Gastrocnemius medialis (tissue), 4 donors: ENCODE data around the gene CTBS. TPM values are rescaled to one million over a fixed set of nuclear protein-coding genes. Genes with fewer than 3 reads are reported as not detected.
"Not testable (repeated sequence)": the region's sequence is repeated elsewhere in the genome, so short reads cannot be mapped to it uniquely, and the experiment has no call there.

Experiments
- ATAC-seq, 2 donors: fragments of 150-250 bp; one replicate each; pipeline ENCODE4 v1.9.1; 2016
- DNase-seq, 2 donors: peaks; one replicate each; pipeline ENCODE4 v3.0.0-alpha.2; 2019
- H3K27ac ChIP-seq, 4 donors: fragments of 200-600 bp; sonication (generic); 1 replicate in 1 of 4; 2 replicates in 3 of 4; pipeline ENCODE4 v1.5.1; 2016 to 2018; ENCODE audit warnings: mild to moderate bottlenecking in 2 of 4, moderate library complexity in 1 of 4
- H3K27me3 ChIP-seq, 3 donors: fragments of 200-600 bp; sonication (generic) in 2 of 3; 1 replicate in 1 of 3; 2 replicates in 2 of 3; pipeline versions ENCODE4 v1.5.1 to v1.6.0; 2016 to 2019; ENCODE audit warnings: mild to moderate bottlenecking in 1 of 3, moderate library complexity in 1 of 3
- H3K36me3 ChIP-seq, 2 donors: fragments of 200-600 bp; sonication (generic) in 1 of 2; one replicate each; pipeline ENCODE4 v1.5.1; 2017 to 2018
- H3K4me1 ChIP-seq, 2 donors: fragments of 200-600 bp; sonication (generic) in 1 of 2; one replicate each; pipeline ENCODE4 v1.5.1; 2016 to 2017; ENCODE audit warnings: mild to moderate bottlenecking in 2 of 2
- H3K4me3 ChIP-seq, 4 donors: fragments of 200-600 bp; sonication (generic) in 3 of 4; 1 replicate in 1 of 4; 2 replicates in 3 of 4; pipeline ENCODE4 v1.5.1; 2016 to 2019; ENCODE audit warnings: mild to moderate bottlenecking in 2 of 4
- H3K9me3 ChIP-seq, 3 donors: fragments of 200-600 bp; sonication (generic) in 2 of 3; 1 replicate in 1 of 3; 2 replicates in 2 of 3; pipeline ENCODE4 v1.5.1; 2016 to 2019
- POLR2A ChIP-seq, 2 donors: fragments of 450-650 bp; IDR thresholded peaks; one replicate each; pipeline ENCODE4 v1.6.1; 2017; ENCODE audit warnings: antibody characterized with exemption in 2 of 2, mild to moderate bottlenecking in 2 of 2, moderate library complexity in 2 of 2
- in situ Hi-C, 4 donors: fragments of 200-750 bp; cut with MboI; loops; one replicate each; pipeline versions ENCODE4 v1.15.0 to v1.8.0; 2017; ENCODE audit warnings: low sequenced_read_pairs in 4 of 4
- intact Hi-C: fragments of 100-400 bp; cut with DNase I; formaldehyde crosslinking; loops from one replicate; pipeline ENCODE4 v1.15.1; 2023; ENCODE audit warnings: low total_unique reads
- total RNA-seq, 4 donors: library from RNA; depleted of rRNA; stranded (reverse); fragments of >200 nt; gene quantifications; one replicate each; pipeline versions ENCODE4 v1.1.0 to v1.2.3, GENCODE V29; 2016
- TF ChIP-seq, protein P1 (sequence below), 5 experiments: fragments of 450-650 bp in 3 of 5; fragments of 200-600 bp in 2 of 5; sonication (generic) in 2 of 5; IDR thresholded peaks in 4 of 5; conservative IDR thresholded peaks in 1 of 5; 1 replicate in 4 of 5; 2 replicates in 1 of 5; pipeline ENCODE4 v1.5.1; 2016 to 2019; ENCODE audit warnings: antibody characterized with exemption in 5 of 5, mild to moderate bottlenecking in 3 of 5, moderate library complexity in 3 of 5

The CTBS gene
- total RNA-seq, 4 donors from 2014 or later, result 4.0 to 6.6 (median 4.7) TPM

DNA sequence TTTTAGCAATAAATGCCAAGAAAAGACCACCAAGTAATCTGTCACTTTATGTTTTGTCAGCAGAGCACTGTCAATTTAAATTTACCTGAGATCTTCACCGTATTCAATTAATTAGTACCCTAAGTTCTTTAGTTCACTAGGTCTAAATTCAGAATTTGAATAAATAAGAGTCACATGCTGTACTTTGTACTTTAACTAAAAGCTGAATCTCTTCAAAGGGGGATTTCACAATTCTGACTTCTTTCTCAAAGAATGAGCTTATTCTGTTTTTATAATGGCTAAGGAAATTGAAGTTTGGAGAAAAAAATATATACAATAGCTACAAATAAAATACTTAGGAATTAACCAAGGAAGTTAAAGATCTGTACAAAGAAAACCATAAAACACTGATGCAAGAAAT, 65.7 kb downstream of the CTBS start:
- DNase-seq (no peak), ATAC-seq (no peak)
- Histone ChIP-seq H3K4me1 (peaks cover 17 to 20% of the 10 kb centered on the region in 2 donors), H3K36me3 (no peaks in the 10 kb centered on the region), H3K9me3 (no peaks in the 10 kb centered on the region), H3K27ac (no peak overlapping the region), H3K27me3 (no peaks in the 10 kb centered on the region), H3K4me3 (no peak overlapping the region)
- TF ChIP-seq POLR2A (IDR thresholded peaks at IDR 0.05), result no peak
- TF ChIP-seq, protein P1, sequence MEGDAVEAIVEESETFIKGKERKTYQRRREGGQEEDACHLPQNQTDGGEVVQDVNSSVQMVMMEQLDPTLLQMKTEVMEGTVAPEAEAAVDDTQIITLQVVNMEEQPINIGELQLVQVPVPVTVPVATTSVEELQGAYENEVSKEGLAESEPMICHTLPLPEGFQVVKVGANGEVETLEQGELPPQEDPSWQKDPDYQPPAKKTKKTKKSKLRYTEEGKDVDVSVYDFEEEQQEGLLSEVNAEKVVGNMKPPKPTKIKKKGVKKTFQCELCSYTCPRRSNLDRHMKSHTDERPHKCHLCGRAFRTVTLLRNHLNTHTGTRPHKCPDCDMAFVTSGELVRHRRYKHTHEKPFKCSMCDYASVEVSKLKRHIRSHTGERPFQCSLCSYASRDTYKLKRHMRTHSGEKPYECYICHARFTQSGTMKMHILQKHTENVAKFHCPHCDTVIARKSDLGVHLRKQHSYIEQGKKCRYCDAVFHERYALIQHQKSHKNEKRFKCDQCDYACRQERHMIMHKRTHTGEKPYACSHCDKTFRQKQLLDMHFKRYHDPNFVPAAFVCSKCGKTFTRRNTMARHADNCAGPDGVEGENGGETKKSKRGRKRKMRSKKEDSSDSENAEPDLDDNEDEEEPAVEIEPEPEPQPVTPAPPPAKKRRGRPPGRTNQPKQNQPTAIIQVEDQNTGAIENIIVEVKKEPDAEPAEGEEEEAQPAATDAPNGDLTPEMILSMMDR (IDR thresholded peaks at IDR 0.05 in 4 of 5, conservative IDR thresholded peaks at IDR 0.05 in 1 of 5), result no peak
- intact Hi-C loops, result loop anchor here (5.0 to 10.0 kb wide), 5 partner anchors 96 to 1076 kb away; partner anchors contain the start of genes CCN1 and SAMD13
- in situ Hi-C loops, result loop anchor here in 1 of 4 donors (5.0 kb wide), 1 partner anchor 64 kb away; the partner anchor contains the start of gene CTBS

DNA sequence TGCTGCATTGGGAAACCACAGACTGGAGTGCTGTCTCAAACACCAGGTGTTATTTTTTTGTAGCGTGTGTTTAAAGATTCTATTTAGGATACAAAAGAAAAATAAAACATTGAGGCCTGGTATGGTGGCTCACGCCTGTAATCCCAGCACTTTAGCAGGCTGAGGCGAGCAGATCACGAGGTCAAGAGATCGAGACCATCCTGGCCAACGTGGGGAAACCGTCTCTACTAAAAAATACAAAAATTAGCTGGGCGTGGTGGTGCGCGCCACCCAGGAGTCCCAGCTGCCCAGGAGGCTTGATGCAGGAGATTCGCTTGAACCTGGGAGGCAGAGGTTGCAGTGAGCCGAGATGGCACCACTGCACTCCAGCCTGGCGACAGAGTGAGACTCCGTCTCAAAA, 66.4 kb downstream of the CTBS start:
- H3K36me3 ChIP-seq, DNase-seq, H3K27ac ChIP-seq, ATAC-seq, H3K9me3 ChIP-seq, H3K27me3 ChIP-seq, H3K4me3 ChIP-seq: not testable (repeated sequence)
- intact Hi-C loops, result loop anchor here (1.0 to 10.0 kb wide), 7 partner anchors 40 to 1077 kb away; partner anchors contain the start of genes CCN1, SAMD13 and TTLL7
- in situ Hi-C loops, result loop anchor here in 1 of 4 donors (5.0 kb wide), 1 partner anchor 64 kb away; the partner anchor contains the start of gene CTBS
- peaks cover 24 to 26% of the 10 kb centered on the region in 2 donors for H3K4me1 ChIP-seq

DNA sequence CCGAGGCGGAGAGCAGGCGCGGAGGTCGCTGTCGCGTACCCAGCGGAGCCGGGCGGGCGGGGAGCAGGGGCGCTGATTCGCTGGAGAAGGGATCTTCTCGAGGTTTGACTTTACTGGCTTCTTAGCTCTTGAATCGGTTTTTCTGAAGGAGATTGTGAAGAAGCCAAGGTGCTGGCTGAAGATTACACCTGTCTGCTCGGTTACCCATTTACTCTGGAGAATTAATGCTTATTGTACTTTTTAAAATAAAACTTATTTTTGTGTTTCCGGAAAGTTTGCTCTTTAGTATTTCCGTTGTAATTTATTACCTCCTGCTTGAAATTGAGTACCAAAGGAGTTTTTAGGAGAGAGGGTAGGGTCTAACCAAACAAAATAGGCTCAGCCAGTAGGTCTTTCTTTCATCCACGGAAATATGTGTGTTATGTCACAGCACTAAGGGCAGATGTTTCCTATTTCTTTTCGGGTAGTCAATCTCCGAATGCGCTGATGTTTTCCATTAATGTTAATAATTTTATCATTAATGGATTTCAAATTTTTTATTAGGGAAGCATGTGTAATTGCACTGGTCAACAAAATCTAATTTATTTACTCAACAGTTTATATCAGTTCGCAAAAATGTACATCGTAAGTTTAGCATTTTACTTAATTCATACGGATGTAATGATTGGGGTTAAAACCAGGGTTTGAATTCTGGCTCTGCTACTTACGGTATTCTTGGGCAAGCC, 67.3 kb downstream of the CTBS start:
- peak overlapping the region; percentile 77 to 92 (median 81) for H3K4me3 ChIP-seq
- H3K4me1 ChIP-seq, result peaks cover 31 to 32% of the 10 kb centered on the region in 2 donors
- no peaks in the 10 kb centered on the region for H3K36me3 ChIP-seq
- DNase-seq (no peak), ATAC-seq (no peak)
- H3K9me3 ChIP-seq, result no peaks in the 10 kb centered on the region
- no peaks in the 10 kb centered on the region for H3K27me3 ChIP-seq
- in situ Hi-C loops (loop anchor here in 1 of 4 donors (5.0 kb wide), 1 partner anchor 65 kb away; the partner anchor contains the start of gene CTBS), intact Hi-C loops (loop anchor here (1.0 to 10.0 kb wide), 10 partner anchors 28 to 1078 kb away; partner anchors contain the start of genes CCN1, CTBS, RPF1 and SAMD13)
- TF ChIP-seq, protein P1 (IDR thresholded peaks at IDR 0.05 in 4 of 5, conservative IDR thresholded peaks at IDR 0.05 in 1 of 5), result no peak
- TF ChIP-seq POLR2A (IDR thresholded peaks at IDR 0.05), result no peak
- peak overlapping the region; percentile 96 to 97 (median 96) for H3K27ac ChIP-seq

DNA sequence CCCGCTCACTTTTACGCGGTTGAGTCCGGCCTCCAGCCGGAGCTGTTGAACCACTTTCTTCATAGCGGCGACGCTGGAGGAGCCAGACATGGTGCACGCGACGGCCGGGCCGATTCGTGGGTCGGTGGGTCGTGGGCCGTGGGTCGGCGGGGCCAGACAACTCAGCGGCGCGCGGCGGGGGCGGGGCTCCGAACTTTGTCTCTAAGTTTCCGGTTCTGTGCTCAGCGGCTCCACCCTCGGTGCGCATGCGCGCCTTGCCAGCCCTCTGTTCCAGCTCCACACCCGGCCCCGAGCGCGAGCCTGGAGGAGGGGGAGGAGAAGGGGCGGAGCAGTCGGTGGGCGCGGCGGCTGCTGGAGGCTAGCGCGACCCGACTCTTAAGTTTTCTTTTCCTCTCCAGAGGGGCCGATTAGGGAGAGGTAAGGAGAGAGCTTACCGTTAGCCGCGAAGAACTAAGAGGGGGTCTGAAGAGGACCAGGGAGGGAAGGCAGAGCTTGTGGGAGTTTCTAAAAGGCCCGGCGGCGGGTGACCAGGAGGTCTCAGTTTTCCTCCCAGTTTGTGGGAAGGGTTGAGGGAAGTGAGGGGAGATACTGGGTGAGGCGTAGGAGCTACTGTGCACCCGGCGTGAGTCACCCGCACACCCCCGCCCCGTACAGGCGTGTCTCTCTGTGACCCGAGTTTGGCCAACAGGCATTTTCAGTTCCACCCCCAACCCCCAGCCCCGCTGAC, 68.1 kb downstream of the CTBS start, which contains the start of the genes GNG5 and SPATA1:
GNG5 (minus strand) TSS at position 580 of the 727 bp plus-strand sequence; CDS start at position 90, 490 bp downstream.
SPATA1 (plus strand) TSS at position 385 of the 727 bp plus-strand sequence. CDS start 9,974 bp downstream, outside the sequence.
- Histone ChIP-seq H3K27me3 (no peaks in the 10 kb centered on the region), H3K4me1 (peaks cover 34% of the 10 kb centered on the region in 2 donors), H3K4me3 (peak within 1 kb of the TSS; percentile 77 to 92 (median 81)), H3K36me3 (peaks cover 0 to 5% of the 10 kb centered on the region in 2 donors), H3K27ac (peak within 1 kb of the TSS; percentile 96 to 97 (median 96)), H3K9me3 (no peaks in the 10 kb centered on the region)
- DNase-seq (peak; percentile 97 to 98), ATAC-seq (peak; percentile 86 to 91)
- in situ Hi-C loops (loop anchor here in 1 of 4 donors (5.0 kb wide), 1 partner anchor 66 kb away; the partner anchor contains the start of gene CTBS), intact Hi-C loops (loop anchor here (1.0 to 10.0 kb wide), 9 partner anchors 27 to 1079 kb away; partner anchors contain the start of genes CCN1, CTBS, RPF1 and SAMD13)
- TF ChIP-seq, protein P1 (IDR thresholded peaks at IDR 0.05 in 4 of 5, conservative IDR thresholded peaks at IDR 0.05 in 1 of 5), result no peak
- TF ChIP-seq POLR2A (IDR thresholded peaks at IDR 0.05), result peak; percentile 88 to 93
